ENCODE measurements around the gene MBD3.

MBD3 gene

DNA sequence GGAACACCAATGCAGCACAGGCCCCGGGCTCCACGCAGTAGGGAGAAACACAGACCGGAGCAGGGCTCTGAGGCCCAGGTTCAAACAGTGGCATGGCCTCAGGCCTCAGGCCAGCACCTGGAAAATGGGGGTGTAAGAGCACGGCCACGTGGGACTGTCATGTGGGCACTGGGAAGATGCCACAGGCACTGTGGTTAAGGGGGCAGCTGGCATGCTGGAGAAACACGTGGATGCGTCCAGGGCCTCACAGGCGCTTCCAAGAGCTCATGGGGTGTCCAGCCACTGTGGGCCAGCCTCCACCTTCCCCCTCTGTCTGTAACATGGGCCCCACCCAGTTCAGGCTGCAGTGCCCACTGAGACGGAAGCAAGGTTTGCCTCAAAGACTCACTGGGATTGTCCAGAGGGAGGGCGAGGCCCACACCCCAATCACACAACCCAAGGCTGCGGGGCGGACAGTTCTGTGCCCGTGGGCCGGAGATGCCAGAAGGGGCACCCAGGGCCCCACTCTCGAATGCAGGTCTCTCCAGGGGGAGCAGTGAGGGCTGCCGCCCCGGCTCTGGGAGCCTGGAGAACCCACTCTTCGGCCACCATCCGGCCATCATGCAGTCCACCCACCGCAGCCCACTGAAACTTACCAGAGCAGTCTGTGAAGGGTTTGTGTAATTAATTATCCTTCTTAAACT, 6.3 kb upstream of the MBD3 start:
- DNase-seq (ENCODE audit: low read depth in 3 of 3) = no peak

DNA sequence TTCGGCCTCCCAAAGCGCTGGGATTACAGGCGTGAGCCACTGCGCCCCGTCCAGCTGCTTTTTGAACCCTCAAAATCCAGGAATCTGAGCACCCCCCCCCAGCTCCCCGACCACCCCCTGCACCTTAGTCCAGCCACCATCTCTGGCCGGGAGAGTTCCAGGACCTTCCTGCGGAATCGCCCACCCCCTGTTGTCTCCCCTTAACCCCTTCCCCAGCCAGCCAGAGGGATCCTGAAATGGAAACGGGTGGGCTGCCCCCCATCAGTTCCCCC, 772 bp upstream of the MBD3 start:
- DNase-seq (ENCODE audit: low read depth in 3 of 3) = no peak

- peak; percentile 67 to 74 (median 74) for DNase-seq (ENCODE audit: low read depth in 3 of 3)
Observed at GRCh38 chr19:1592024-1592754, 476 bp downstream of the MBD3 start.

DNA sequence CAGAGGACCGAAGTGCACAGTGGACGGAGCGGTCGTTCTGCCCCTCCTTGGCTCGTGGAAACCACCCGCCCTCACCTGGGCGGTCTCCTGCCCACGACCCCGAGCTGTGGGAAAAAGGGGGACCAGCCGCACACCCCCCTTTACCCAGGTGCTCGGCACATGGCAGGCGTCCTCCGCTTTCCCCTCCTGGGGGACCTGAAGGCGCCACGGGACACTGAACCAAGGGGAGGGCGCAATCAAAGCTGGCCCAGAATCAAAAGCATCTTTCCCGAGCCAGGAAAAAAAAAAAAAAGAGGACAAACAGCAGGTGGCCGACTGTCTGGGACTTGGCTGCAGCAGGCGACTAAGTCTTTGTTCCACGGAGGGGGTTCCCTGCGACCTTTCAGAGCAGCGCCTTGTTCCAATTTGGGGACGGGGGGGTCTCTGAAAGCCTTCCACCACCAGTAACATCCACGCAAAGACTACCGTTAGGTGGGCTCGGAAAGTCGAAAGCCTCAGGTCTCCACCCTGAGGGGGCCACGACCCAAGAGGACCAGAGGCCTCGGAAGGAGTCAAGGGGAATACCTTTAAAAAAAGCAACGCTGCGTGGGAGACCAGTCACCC, 1.1 kb downstream of the MBD3 start:
- no peak for DNase-seq (ENCODE audit: low read depth in 3 of 3)

DNA sequence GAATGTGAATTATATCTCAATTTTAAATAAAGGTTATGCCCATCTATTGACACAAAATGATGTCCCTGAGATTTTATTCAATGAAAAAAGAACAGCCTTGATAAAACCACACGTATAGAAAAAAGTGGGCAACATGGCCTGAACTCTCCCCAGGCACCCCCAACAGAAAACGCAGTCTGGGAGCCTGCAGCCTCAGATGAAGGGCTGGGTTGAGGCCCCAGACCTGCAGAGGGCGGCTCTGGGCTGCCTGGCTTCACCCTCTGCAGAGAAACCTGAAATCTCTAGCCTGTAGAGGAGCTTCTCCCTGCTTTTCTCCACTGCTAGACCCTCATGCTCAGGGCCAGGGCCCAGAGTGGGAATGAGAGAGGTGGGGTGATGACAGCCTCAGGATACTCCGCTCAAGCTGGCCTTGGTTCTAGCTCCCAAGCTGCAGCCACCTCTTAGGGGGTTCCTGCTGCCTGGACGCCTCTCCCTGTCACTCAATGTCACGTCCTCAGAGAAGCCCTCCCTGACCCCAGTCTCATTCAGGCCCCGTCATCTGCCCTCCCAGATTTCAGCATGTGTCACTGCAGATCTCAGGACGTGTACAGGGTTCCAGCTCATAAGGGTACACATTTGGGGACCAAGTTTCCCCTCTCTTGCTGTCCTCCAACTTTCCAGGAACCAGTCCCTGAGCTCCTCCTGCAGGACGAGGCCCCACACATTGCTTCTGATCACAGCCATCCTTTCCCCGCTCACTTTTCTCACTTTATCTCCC, 1.8 kb downstream of the MBD3 start:
- no peak for DNase-seq (ENCODE audit: low read depth in 3 of 3)

DNA sequence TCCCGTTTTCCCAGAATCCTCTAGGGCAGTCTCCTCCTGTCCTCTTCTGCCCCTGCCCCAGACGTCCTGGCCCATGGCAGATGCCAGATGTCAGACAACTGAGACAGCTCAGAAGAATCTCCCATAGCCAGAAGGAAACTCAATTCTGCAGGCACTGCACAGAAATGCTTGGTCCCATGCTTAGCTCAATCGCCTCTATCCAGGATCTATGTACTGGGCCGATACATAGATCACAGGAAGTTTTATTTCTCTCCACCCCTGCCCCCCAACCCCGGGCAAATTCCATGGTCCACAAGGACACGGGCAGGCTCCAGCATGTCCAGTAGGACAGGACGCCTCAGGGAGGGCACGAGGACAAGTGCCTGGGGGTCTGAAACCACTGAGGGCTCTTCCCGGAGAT, 4.8 kb downstream of the MBD3 start:
- no peak for DNase-seq (ENCODE audit: low read depth in 3 of 3)

DNA sequence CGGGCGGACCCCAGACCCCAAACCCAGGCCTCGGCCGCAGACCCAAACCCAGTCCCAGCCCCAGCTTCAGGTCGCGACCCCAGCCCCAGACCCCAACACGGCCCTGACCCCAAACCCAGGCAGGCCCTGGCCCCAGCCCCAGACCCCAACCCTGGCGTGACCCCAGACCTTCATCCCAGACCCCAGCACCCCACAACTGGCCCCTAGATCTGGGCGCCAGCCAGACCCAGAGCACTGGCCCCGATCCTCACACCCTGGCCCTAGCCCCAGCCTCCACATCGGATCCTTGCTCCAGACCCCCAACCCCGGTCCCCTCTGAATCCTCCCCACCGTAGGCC, 7.5 kb downstream of the MBD3 start:
- DNase-seq (ENCODE audit: low read depth in 3 of 3) = no peak

GRCh38 chr19:1584500-1585242, 8.0 kb downstream of the MBD3 start:
- no peak for DNase-seq (ENCODE audit: low read depth in 3 of 3)

GRCh38 chr19:1582201-1582600, 10.5 kb downstream of the MBD3 start:
- DNase-seq (ENCODE audit: low read depth in 3 of 3) = no peak

DNA sequence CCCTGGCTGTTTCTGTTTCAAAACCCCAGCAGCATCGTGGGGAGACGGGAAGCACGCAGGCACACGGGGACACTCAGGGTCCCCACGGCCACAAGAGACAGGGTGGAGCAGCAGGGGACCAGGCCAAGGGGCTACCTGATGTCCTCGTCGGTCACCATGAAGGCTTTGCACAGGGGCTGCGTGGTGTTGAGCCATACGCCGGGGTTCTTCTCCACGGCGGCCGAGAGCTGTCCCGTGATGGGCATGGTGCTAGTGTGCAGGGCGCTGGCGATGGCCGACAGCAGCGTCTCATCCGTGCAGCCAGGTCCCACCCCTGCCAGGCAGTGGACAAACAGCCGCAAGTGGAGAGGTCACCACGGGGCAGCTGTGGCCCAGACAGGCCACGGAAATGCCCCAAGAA, 11.7 kb downstream of the MBD3 start:
- no peak for DNase-seq (ENCODE audit: low read depth in 3 of 3)

GRCh38 chr19:1580382-1580781, 12.3 kb downstream of the MBD3 start:
- DNase-seq (ENCODE audit: low read depth in 3 of 3) = no peak

GRCh38 chr19:1579222-1579621, 13.4 kb downstream of the MBD3 start:
- no peak for DNase-seq (ENCODE audit: low read depth in 3 of 3)

- no peak for DNase-seq (ENCODE audit: low read depth in 3 of 3)
Observed at GRCh38 chr19:1577929-1578618, 14.6 kb downstream of the MBD3 start.

DNA sequence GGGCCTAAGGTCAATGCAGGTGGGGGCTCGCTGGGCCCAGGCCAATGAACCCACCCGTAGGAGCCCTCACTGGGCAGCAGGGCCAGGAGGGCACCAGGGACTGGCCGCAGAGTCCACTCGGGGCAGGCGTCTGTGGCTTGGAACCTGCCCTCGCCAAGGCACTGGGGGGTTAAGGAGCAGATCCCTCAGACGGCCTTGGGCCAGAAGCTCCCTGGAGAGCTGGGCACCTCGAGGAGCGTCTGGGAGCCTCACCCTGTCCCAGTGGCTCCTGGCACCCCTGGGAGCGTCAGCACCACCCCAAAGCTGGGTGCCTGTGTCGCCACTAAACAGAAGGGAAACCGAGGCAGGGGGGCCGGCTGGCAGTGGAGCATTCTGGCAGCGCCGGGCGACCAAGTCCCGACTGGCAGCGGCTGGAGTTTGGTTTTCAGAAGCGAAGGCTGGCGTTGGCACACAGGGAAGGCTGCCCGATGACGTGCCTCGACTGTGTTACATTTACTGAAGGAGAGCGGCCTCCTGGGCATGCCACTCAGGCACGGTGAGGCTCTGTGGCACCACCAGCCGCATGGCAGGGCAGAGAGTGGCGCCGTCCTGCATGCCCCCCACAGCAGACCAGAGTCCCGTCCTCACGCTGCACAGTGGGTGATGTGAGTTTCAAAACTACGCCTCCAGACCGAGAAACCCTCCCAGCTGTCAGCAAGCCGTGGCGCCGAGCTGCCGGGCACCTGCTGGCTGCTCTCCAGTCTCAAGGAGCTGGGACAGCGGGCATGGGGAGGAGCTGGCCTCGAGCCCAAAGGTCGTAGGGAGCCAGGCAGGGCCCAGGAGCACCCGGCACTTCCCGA, 15.4 kb downstream of the MBD3 start:
- no peak for DNase-seq (ENCODE audit: low read depth in 3 of 3)

DNA sequence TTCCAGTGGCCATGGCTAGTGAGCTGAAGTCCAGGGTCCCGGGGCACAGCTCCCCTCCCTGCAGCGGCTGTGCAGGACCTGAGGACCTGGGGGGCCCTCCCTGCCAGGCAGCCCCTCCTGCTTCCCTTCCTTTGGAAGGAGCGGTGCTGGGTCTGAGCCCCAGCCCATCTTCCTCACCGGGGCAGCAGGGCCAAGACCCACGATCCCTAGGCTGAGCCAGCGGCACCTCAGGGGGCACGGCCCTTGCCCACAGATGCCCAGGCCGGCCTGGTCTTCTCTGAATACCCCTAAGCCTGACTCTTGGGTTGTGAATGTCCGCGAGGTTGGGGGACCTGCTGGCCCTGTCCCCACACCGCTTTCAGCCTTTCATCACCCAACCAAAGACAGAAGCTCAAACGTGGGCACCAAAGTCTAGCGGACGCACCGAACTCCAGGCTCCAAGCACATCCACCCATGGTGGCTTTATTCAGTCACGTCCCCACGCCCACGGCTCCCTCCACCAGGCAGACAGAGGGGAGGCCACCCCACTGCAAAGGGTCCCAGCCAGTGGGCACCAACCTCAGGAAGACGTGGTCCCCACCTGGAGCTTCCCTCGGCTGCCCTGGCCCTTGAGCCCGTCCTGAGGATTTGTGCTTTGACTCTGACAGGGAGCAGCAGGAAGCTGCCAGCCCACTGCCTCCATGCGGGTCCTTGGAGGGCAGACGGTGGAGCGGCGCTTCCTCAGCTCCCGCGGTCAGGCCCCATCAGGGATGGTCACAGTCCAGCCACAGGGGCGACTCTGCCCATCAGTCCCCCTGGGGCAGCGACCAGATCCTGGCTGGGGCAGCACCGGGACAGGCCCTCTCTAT, 16.2 kb downstream of the MBD3 start:
- DNase-seq (ENCODE audit: low read depth in 3 of 3) = no peak

- DNase-seq (ENCODE audit: low read depth in 3 of 3) = no peak
Observed at GRCh38 chr19:1575323-1576241, 17.1 kb downstream of the MBD3 start.

GRCh38 chr19:1574354-1575136, 18.1 kb downstream of the MBD3 start:
- DNase-seq (ENCODE audit: low read depth in 3 of 3) = no peak

DNA sequence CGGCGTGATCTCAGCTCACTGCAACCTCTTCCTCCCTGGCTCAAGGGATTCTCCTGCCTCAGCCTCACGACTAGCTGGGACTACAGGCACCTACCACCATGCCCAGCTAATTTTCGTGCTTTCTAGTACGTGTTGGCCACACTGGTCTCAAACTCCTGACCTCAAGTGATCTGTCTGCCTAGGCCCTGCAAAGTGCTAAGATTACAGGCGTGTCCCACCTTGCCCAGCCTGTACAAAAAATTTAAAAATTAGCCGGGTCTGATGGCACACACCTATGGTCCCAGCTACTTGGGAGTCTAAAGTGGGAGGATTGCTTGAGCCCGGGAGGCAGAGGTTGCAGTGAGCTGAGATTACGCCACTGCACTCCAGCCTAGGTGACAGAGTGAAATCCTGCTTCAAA, 19.9 kb downstream of the MBD3 start:
- no peak for DNase-seq (ENCODE audit: low read depth in 3 of 3)
